KG1 (cell line): ENCODE measurements around the gene SSTR4.
"Not testable (repeated sequence)": the region's sequence is repeated elsewhere in the genome, so short reads cannot be mapped to it uniquely, and the experiment has no call there.

Experiments
- DNase-seq: peaks from one replicate; lab custom pipeline; 2025; lab: John Stamatoyannopoulos, UW

The SSTR4 gene, protein sequence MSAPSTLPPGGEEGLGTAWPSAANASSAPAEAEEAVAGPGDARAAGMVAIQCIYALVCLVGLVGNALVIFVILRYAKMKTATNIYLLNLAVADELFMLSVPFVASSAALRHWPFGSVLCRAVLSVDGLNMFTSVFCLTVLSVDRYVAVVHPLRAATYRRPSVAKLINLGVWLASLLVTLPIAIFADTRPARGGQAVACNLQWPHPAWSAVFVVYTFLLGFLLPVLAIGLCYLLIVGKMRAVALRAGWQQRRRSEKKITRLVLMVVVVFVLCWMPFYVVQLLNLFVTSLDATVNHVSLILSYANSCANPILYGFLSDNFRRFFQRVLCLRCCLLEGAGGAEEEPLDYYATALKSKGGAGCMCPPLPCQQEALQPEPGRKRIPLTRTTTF

DNA sequence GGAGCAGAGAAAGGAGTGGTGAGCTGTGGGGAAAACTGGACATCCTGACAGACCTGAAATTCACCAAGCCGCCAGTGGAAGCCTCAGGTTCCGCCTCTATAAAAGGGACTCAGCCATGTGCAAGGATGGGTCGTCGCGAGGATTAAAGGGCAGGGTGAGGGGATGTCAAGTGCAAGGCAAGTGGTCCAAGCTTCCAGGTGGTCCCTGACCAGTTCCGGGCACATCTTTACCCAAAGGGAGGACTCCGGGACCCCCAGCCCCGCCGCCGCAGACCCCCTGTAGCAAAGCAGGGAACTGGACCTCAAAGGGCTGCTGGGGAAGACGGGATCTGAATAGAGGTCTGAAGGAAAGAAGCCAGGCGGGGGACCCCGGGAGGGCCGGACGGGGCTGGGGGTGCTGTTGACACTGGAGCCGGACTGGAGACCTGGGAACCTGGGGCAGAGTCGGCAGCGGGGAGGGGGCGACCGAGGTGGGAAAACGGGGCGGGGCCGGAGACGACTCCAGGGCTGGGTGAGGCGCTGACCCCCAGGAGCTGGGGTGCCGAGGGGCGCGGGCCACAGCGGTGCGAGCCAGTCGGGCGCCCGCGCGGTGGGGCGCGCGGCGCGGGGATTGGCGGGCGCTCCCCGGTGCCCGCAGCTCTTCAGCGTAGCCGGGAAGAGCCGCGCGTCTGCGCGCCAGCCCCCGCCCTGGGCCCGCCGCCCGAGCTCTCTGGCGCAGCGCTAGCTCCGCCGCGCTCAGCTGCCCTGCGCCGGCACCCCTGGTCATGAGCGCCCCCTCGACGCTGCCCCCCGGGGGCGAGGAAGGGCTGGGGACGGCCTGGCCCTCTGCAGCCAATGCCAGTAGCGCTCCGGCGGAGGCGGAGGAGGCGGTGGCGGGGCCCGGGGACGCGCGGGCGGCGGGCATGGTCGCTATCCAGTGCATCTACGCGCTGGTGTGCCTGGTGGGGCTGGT lies at the start of gene SSTR4:
Gene SSTR4 (plus strand): TSS at position 592 of the 951 bp plus-strand sequence. CDS start 172 bp downstream, at position 764.
- no peak for DNase-seq

- no peak for DNase-seq
These were observed 48.5 kb upstream of the SSTR4 start for GRCh38 chr20:22986601-22987000.

- not testable (repeated sequence) for DNase-seq
These were observed 43.7 kb upstream of the SSTR4 start for GRCh38 chr20:22991424-22991823.

DNA sequence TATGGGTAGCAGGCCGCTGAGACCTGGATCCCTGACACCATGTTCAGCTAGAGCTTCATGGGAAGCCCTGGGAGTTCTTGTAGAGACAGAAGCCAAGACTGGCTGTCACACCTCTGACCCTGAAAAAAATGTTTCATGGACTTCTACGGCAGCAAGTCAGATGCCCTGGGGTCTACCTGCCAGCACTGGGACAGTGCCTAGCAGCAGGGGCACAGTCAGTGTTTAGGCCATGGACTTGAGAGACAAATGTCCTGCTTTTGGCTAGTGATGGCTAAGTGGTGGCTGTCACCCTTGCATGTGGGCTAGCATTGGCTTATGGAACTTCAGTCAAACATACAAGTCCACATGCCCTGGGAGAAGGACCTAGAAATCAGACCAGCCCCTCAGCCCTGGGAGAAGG lies 41.3 kb upstream of the SSTR4 start:
- no peak for DNase-seq

- DNase-seq: no peak
These were observed 39.2 kb upstream of the SSTR4 start for GRCh38 chr20:22995923-22996322.

DNA sequence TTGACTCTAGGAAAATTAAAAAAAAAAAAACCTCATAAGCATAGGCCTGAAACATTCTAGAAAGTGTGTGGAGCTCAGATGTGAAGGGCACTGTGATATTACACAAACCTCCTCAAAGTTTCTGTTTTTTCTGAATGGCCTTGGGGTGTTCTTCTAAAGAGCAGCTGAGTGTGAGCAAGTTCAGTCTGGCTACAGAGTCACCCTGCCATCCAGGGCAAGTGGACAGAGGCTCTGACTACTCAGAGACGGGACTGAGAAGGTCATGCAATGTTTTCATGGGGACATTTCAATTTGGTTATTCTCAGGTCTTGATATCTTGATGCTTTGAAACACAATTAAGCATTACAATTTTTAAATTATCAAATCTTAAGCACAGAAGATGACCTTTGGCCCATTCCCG lies 36.6 kb upstream of the SSTR4 start:
- no peak for DNase-seq

DNA sequence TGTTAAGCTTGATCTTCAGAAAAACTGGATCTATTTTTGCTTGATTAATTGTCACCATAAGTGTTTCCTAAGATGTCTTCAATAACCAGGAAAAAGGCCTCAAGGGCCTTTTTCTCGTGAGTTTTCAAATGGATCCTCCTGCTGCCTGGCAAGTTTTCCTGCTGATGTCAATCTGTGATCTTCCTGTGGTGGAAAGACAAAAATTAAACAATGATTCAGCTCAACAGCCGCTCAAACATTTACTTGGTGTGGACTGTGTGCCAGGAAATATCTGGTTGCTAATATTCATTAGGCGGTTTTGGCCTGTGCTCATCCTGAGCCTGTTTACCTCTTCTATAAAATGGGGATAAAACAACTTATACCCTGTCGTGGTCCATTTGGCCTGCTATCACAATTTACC lies 35.4 kb upstream of the SSTR4 start:
- no peak for DNase-seq

DNA sequence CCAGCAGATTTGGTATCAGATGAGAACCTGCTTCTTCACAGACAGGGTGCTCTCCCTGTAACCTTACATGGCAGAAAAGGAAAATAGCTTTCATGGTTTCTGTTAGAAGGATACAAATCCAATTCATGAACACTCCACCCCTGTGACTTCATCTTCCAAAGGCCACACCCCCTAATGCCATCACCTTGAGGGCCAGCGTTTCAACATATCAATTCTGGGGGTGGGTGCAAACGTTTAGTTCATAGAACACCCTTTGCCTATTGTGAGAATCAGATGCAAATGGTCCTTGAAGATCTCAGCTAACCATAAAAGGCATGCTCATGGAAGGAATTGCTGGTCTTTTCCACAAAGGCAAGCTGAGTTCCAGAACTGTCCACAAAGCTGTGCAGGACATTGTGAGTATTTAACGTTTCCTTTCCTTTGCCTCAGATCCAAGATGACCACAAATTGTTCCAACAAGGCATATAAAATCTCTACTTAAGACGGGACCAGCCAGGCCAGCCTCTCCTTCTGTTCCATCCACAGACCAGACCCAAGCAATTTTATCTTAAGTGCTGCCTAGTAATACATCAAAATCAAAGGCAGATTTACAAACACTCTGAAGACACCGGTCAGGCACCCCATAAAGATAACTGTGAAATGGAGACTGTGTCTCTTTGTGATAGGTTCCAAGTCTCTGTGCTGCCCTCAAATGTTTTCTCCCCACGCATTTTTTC lies 34.7 kb upstream of the SSTR4 start:
- no peak for DNase-seq

DNA sequence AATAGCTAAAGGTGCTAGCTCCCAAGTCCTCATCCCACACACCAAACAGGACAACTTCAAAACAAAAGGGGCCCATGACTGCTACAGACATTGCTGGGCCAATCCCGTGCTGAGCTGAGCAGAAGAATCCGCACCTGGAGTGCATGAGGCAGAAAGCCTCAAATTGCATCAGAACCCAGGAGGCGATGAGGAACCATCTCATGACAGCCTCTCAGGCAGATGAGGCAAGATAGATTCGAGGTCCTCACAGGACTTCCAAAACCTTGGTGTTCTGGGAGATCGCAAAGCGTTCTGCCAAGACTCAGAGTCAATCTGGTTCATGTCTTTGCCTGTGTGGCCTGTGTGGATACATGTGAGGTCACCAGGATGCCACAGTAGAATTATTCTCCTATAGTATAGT lies 32.8 kb upstream of the SSTR4 start:
- no peak for DNase-seq

DNA sequence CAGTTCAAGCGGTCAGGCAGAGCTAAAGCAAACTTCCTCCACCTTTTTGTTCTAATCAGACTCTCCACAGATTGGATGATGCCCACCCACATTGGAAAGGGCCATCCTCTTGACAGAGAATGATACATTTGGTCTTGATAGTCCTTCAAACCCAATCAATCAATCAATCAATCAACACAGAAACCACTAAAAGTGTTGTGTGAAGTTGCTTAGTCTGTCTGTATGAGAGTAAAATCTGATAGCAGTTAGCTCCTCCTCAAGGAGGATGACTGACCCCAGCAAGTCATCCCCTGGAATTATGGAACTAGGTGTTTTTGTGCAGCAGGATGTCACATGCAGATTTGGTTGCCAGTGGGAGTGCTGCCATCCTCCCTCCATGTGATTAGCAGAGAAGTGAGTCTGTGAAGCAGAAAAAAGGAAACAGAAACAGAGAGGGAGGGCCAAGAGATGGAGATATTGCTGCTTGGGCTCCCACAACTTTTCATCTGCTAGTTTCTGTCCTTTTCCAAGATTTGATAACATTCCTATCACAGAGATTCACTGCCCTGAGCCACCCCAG lies 32.0 kb upstream of the SSTR4 start:
- DNase-seq: no peak

DNA sequence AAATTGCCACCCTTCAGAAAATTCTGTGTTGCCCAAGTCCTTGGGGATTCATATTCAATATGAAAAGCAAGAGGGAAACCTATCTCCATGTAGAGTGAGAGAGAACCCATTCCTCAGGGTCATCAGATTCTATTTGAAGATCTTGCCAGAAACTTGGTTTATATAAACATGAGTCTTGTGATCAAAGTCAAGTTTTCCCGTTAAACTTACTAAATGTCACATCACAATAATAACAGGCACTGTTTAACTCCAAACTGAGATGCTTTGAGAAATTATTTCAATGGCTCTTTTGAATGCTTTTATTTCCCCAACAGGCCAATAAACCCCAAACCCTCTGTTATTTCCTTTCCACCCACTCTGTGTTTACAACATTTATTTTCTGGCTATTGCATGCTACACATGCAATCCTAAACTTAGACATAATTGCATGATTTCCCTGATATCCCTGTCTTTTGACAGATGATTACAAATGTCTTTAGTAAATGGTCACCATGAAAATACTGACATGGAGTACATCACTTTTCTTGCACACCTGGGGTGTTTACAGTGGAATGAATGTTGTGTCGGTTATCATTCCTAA lies 31.1 kb upstream of the SSTR4 start:
- DNase-seq: no peak

DNA sequence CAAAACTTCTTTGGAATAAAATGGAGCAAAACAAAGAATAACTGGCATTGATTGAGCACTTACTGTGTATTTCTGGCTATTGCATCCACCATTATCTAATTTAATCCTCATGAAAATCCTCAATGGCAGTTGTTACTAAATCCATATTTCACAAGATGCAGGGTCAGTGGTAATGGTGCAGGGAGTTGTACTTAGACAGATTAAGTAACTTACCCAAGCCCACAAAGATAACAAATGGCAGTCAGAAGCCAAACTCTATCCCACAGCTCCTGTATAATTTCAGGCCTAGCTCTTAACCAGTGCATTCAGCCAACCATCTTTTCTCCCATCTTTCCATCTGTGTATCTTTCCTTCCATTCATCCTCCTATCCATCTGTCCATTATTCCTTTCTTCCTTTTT lies 29.3 kb upstream of the SSTR4 start:
- no peak for DNase-seq

DNA sequence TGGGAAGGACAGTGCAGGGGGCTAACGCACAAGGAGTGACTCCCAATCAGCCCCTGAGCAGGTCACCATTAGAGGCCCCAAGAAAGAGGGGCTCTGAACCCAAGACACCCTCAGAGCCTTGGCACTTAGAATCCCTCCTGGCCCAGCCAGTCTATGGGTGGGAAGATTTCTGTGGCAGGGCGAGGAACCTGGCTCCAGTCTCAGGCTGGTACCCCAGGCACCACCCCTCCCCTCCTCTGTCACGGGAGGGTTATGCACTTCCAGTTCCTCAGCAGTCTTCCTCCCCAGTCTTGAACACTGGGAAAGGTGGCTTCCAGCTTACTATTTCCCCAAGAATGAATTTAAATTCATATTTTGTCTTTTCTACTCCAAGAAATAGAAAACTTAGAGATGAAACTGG lies 27.6 kb upstream of the SSTR4 start:
- no peak for DNase-seq

DNA sequence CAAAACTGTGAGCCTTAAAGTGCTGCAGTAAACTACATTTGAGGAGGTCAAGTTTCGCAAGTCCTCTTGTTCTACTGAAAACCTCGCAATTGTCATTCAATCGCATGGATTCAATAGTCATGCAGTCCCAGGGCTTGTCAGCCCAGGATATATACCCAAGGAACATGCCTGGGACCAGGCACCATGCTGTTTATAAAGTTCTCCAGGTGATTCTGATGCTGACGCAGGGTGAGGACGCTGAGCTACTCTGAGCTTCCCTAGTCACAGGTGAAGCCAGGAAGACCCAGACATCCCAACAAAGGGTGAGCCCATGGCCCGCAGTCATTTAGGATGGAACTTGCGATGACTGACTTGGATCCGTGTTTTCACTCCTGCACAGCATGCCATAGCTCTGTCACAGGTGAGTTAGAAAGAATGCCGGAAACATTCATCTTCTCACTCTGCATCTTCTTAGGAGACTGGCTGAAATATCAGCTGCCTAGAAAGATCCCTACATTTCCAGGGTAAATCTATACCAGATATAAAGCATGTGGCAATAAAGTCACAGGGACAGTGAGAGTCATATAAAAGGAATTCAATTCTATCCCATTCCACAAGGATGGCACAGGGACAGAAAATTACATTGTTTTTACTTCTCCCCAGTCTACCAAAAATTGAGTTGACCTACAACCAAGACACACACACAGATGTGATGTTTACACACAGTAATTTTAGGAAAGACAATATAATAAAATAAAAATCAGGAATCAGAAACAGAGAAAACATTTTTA lies 27.0 kb upstream of the SSTR4 start:
- DNase-seq: no peak

DNA sequence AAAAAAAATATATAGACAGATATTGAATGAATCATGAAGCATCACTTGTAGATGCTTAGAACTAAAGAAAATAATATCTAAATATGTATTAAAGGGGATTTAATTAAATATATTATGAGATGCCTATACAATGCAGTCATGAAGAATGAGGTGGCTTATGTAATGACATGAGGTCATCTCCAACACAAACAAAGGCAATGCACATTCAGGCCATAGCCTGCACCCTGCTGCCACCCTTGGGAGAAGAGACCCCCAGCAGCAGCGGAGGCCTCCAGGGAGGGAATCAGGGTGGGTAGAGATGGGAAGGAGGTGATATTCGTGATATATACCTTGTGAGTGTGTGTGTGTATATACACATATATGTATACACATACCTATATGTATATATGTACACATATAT lies 26.4 kb upstream of the SSTR4 start:
- no peak for DNase-seq

- no peak for DNase-seq
These were observed 25.5 kb upstream of the SSTR4 start for GRCh38 chr20:23009636-23010035.

GRCh38 chr20:23010096-23010495 lies 25.0 kb upstream of the SSTR4 start:
- DNase-seq: no peak

GRCh38 chr20:23011008-23011721 lies 23.9 kb upstream of the SSTR4 start:
- DNase-seq: no peak

- no peak for DNase-seq
These were observed 21.7 kb upstream of the SSTR4 start for GRCh38 chr20:23013429-23013828.

- DNase-seq: no peak
These were observed 17.6 kb upstream of the SSTR4 start for GRCh38 chr20:23017516-23017915.
